HG03064 (cell line): ENCODE results near the gene LTK.

ENCODE experiments used
- ATAC-seq: cut with Tn5 transposase; IDR thresholded peaks from one replicate; pipeline ENCODE4 v1.9.1; 2021; ENCODE audit warnings: low read depth; ENCODE audit not compliant: unreplicated experiment

LTK gene

GRCh38 chr15:41513506-41514227 is at the start of gene LTK:
LTK (minus strand) TSS chr15:41513827; CDS start chr15:41513709, 118 bp downstream.
- ATAC-seq = no peak

- ATAC-seq = no peak
Observed at GRCh38 chr15:41562784-41563198, 49.2 kb upstream of the LTK start.

GRCh38 chr15:41562244-41562643 is 48.6 kb upstream of the LTK start:
- no peak for ATAC-seq

- ATAC-seq = no peak
Observed at GRCh38 chr15:41561777-41562145, 48.1 kb upstream of the LTK start.

GRCh38 chr15:41561104-41561776 is 47.6 kb upstream of the LTK start:
- ATAC-seq = no peak

- no peak for ATAC-seq
Observed at GRCh38 chr15:41560572-41560874, 46.9 kb upstream of the LTK start.

GRCh38 chr15:41559239-41559782 is 45.7 kb upstream of the LTK start:
- no peak for ATAC-seq

- no peak for ATAC-seq
Observed at GRCh38 chr15:41558400-41559238, 45.0 kb upstream of the LTK start, which contains the start of gene TYRO3. TYRO3 (plus strand) TSS chr15:41559212; CDS start chr15:41559258, 46 bp downstream.

GRCh38 chr15:41557673-41558399 is 44.2 kb upstream of the LTK start:
- no peak for ATAC-seq

- no peak for ATAC-seq
Observed at GRCh38 chr15:41556677-41557076, 43.0 kb upstream of the LTK start.

GRCh38 chr15:41554915-41555314 is 41.3 kb upstream of the LTK start:
- ATAC-seq = no peak

GRCh38 chr15:41554343-41554742 is 40.7 kb upstream of the LTK start:
- ATAC-seq = no peak

- ATAC-seq = no peak
Observed at GRCh38 chr15:41553731-41554130, 40.1 kb upstream of the LTK start.

GRCh38 chr15:41550066-41550775 is 36.6 kb upstream of the LTK start:
- ATAC-seq = no peak

GRCh38 chr15:41546851-41547786 is 33.5 kb upstream of the LTK start:
- ATAC-seq = no peak

GRCh38 chr15:41545218-41545617 is 31.6 kb upstream of the LTK start:
- no peak for ATAC-seq

GRCh38 chr15:41544650-41545015 is 31.0 kb upstream of the LTK start:
- no peak for ATAC-seq

- ATAC-seq = no peak
Observed at GRCh38 chr15:41543521-41543870, 29.9 kb upstream of the LTK start.

- ATAC-seq = no peak
Observed at GRCh38 chr15:41536866-41537265, 23.2 kb upstream of the LTK start.
